AG04449 (cell line): ENCODE data around the gene ADAMTS10.

Experiments
- CTCF ChIA-PET: fragments of 350-600 bp; formaldehyde crosslinking; extraction: SDS; loops from one replicate; lab custom pipeline; 2021; ENCODE audit warnings: antibody characterized with exemption; lab: Yijun Ruan, JAX
- POLR2A ChIA-PET: fragments of 400-600, 350-600 bp; formaldehyde crosslinking; extraction: SDS; loops from one replicate; lab custom pipeline; 2020; ENCODE audit warnings: antibody characterized with exemption, inconsistent platforms; lab: Yijun Ruan, JAX
- DNase-seq: peaks from one replicate; pipeline ENCODE4 v3.0.0-alpha.2; 2010; ENCODE audit warnings: low read depth, low spot score
- H3K4me3 ChIP-seq: 2 replicates; pipeline ENCODE4 v1.5.1; 2011; ENCODE audit warnings: low read depth, mild to moderate bottlenecking, control low read depth, low read length
- CTCF ChIP-seq: IDR thresholded peaks from one replicate; pipeline ENCODE4 v1.5.1; 2011; ENCODE audit warnings: mild to moderate bottlenecking, moderate library complexity, low read length, control low read depth, inconsistent platforms; ENCODE audit not compliant: insufficient read depth; ENCODE audit errors: missing control alignments

ADAMTS10 gene

GRCh38 chr19:8585894-8586750, 24.4 kb downstream of the ADAMTS10 start:
- no peak for DNase-seq
- CTCF ChIA-PET: interaction anchor here (1.0 to 4.5 kb wide), 10 partner anchors 7 to 244 kb away, joined by 3 to 51 read pairs (median 4); partner anchors contain the start of gene MYO1F
- H3K4me3 ChIP-seq: no peak overlapping the region
- POLR2A ChIA-PET: interaction anchor here (0.6 kb wide), 1 partner anchor 31 kb away, joined by 3 read pairs; no protein-coding TSS in a partner anchor
- TF ChIP-seq CTCF: peak; percentile 68

- TF ChIP-seq CTCF: no peak
- ChIA-PET POLR2A (no interaction called here), CTCF (interaction anchor here (0.6 to 4.5 kb wide), 9 partner anchors 7 to 233 kb away, joined by 3 to 51 read pairs (median 4); partner anchors contain the start of gene MYO1F)
- H3K4me3 ChIP-seq: no peak overlapping the region
- no peak for DNase-seq
Measured at GRCh38 chr19:8584965-8585893, 25.3 kb downstream of the ADAMTS10 start.

- POLR2A ChIA-PET: interaction anchor here (0.6 kb wide), 1 partner anchor 10 kb away, joined by 3 read pairs; no protein-coding TSS in a partner anchor
- no peak overlapping the region for H3K4me3 ChIP-seq
- peak; percentile 99 for TF ChIP-seq CTCF
- CTCF ChIA-PET: interaction anchor here (0.6 to 8.4 kb wide), 48 partner anchors 6 to 475 kb away, joined by 3 to 145 read pairs (median 5); partner anchors contain the start of genes MARCHF2, NFILZ and ZNF414
- DNase-seq: no peak
Measured at GRCh38 chr19:8580710-8581281, 29.7 kb downstream of the ADAMTS10 start.

- ChIA-PET POLR2A (interaction anchor here (1.0 to 1.2 kb wide), 2 partner anchors 13 to 19 kb away, joined by 3 read pairs; no protein-coding TSS in a partner anchor), CTCF (interaction anchor here (1.0 to 8.4 kb wide), 40 partner anchors 8 to 626 kb away, joined by 3 to 145 read pairs (median 5); partner anchors contain the start of genes MARCHF2, NDUFA7, RPS28 and ZNF414)
- H3K4me3 ChIP-seq: no peak overlapping the region
- TF ChIP-seq CTCF: peak; percentile 93
- no peak for DNase-seq
Measured at GRCh38 chr19:8578642-8579265, 31.8 kb downstream of the ADAMTS10 start.

- CTCF ChIA-PET: interaction anchor here (0.6 to 8.4 kb wide), 21 partner anchors 9 to 310 kb away, joined by 3 to 145 read pairs (median 5); partner anchors contain the start of gene MARCHF2
Measured at GRCh38 chr19:8577741-8578140, 32.8 kb downstream of the ADAMTS10 start.

More at GRCh38 chr19:8577741-8578140, 32.8 kb downstream of the ADAMTS10 start:
- DNase-seq: no peak
- POLR2A ChIA-PET: no interaction called here
- H3K4me3 ChIP-seq: no peak overlapping the region
- no peak for TF ChIP-seq CTCF
